Limb (tissue), 2 donors: ENCODE results near the gene LRRC49.

ENCODE experiments used
- DNase-seq, 2 donors: peaks; one replicate each; pipeline ENCODE4 v3.0.0-alpha.2; 2016; ENCODE audit errors: extremely low spot score in 2 of 2

The LRRC49 gene

DNA sequence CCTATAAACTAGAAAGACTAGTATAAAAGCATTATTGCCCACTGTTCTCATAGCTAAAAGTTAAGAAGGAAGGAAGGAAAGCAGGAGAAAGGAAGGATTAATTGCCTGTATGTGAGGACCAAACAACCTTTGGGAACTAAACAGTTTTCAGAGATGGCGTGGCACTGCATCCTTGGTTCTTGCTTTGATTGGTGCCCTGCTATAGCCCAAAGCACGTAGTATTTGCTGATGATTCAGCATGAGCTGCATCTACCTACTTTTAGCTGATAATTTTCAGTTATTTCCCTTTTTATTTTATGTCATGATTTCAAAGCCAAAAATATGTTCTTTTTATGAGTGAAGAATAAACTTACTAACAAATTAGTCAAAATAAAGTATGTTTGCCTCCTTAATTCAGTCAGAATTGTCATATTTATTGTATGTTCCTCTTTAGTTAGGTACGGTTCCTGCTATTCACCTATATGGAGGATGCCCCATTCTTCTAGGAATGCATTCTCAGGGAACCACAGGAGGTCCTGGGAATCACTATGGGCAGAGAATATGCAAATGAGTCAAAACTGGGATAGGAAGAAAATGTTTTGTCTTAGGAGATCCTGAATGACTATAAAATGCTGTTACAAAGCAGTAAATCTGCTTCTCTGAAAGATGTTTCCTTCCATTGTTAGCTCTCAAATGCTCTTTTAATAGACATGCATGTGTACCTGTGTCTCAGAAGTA lies 157.2 kb downstream of the LRRC49 start:
- no peak for DNase-seq

DNA sequence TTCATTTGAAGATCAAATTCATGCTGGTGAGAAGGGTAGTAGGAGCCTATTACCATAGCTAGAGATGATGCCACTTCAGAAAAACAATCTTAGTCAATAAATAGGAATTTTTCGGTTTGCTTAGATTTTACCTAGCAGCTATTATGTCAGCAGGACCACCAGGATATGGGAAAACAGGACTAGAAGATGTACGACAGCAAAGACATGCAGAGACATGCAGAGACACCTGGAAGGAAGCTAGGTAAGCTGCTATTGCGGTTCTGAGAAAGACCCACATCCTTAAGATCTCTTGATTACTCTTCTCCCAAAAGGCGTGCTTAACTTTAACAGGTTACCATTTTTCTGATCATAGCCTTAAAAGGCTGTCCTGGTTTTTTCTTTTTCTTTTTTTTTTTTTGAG lies 157.8 kb downstream of the LRRC49 start:
- DNase-seq: no peak

DNA sequence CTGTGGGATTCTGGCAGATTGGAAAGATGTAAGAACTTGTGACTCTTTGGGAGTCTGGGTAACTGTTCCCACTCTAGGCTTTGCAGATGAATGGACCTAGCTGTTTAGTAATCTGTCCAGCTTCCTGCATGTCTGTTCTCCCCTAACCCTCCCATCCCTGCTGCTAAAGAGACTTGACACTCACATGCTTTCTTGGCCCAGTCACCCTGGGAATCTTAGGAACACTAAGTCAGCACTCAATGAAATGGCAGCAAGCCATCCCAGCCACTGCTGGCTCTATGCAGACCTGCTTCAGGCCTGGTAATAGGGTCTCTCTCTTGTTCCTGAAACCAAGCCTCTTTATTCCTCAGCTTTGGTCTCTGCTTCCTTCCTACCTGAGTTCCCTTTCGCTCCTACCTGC lies 158.9 kb downstream of the LRRC49 start:
- DNase-seq: no peak

DNA sequence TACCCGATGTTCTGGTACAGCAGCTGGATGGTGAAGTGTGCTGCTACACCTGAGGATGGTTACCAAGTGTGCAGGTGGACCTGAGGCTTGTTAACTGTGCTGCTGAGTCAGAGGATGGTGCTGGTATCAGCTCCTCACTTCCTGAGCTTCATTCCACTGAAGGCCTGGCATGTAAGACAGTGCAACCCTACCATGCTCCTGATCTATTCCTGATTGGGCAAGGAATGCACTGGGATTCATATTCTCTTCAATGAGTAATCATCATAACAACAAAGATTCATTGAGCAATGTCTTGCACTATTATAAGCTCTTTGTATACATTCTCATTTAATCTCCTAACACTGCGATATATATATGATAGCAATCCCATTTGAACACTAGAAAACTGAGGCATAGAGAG lies 159.7 kb downstream of the LRRC49 start:
- DNase-seq: no peak

DNA sequence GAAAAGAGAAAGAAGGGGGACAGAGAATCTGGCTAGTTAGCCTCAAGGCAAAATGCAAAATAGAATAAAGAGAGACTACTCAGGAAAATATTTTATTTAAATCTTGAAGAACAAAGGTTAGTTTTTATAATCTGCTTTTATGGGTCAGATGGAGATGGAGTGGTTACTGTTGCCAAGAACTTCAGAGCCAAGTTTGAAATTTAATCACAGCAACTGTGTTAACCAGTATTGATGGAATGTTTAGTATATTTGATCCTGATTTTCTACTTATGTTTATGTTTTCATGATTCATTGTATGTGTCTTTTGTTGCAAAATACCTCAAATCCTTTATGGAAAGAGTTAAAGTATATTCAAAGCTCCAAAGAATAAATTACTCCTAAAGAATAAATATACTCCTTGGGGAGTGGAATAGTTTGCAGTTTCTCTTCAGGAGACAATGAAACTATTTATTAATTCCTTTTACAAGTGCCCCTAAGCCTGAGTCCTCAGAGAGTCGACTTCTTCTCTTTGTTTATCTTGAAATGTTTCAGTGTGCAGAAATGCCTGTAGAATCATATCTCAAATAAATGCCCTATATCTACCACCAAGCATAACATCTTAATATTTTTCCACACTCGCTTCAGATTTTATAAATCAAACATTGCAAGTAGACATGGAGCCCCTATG lies 161.8 kb downstream of the LRRC49 start:
- DNase-seq: no peak

DNA sequence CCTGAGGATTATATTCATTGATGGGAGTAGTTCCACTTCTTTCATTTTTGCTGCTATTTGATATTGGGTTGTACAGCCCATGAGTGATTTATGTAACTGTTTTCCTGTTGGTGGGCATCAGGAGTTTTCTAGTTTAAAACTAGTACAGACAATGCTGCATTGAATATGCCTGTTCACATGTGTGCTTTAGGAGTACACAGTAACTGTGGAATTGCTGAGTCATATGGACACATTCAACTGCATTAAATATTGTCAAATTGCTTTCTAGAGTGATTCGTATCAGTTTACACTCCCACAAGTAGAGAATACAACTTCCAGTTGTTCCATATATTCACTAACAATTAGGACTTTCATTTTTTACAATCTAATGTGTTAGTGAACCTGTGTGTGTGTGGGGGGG lies 162.8 kb downstream of the LRRC49 start:
- no peak for DNase-seq

DNA sequence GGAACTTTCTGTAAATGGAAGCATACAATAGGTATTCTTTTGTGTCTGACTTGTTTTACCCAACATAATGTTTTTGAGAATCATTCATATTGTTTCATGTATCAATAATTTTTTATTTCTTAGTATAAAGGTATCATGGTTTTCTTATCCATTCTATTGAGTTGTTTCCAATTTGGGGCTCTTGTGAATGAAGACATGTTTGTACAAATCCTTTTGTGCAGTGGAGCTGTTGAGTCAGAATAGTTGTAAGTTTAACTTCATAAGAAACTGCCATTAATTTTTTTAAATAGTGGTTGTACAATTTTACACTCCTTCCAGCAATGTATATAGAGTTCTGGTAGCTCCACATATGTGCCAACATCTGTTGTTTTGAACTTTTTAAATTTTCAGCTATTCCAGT lies 163.5 kb downstream of the LRRC49 start:
- no peak for DNase-seq

DNA sequence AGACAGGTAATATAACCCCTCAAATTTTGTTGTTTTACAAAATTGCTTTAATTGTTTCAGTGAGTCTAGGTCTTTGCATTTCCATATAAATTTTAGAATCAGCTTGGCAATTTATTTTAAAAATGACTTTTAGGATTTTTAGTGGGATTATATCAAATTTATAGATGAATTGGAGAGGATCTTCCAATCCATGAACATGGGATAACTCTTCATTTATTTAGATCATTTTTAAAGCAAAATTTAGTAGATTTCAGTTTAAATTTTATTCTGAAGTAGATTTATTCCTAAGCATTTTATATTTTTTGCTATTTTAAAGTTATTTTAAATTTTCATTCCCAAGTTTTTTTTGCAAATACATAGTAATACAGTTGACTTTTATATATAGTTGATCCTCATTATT lies 164.5 kb downstream of the LRRC49 start:
- no peak for DNase-seq

DNA sequence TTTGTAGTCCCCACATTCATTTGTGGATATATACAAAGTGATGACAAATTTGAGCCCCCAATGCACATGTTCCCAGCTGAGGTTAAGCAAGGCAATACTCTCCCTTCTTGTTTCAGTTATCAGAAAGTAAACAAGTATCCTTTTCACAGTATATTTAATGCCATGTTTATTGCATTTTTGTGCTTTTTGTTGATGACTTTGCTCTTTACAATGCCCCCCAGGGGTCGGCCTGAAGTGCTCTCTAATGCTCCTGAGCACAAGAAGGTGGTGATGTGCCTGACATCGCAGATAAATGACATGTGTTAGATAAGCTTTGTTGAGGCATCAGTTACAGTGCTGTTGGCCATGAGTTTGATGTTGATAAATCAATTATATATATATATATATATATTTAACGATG lies 165.0 kb downstream of the LRRC49 start:
- DNase-seq: no peak

DNA sequence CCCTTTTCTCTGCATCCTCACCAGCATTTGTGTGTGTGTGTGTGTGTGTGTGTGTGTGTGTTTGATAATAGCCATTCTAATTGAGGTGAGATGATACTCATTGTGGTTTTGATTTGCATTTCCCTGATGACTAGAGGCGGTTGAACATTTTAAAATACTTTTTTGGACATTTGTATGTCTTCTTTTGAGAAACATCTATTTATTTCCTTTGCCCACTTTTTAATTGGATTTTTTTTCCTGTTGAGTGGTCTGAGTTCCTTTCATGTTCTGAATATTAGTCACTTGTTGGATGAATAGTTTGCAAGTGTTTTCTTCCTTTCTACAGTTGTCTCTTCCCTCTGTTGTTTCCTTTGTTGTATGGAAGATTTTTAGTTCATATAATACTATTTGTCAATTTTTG lies 168.4 kb downstream of the LRRC49 start:
- DNase-seq: no peak

DNA sequence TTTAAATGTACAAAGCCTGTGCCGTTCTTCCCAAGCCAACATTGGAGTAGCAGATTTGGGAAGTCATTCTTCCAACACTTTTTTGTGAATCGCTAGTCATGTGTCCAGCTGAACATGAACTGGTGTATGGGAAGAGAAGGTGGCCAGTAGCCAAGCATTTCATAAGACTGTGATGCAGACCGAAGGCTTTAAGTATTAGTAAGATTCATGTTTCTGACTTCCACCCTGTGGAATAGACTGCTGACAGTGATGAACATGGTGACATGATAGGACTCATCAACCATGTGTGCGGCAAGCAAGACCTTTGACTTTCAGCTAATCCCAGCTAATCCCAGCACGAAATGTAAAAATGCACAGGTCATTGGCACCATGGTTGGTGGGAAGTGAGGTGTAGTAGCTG lies 174.4 kb downstream of the LRRC49 start:
- no peak for DNase-seq

DNA sequence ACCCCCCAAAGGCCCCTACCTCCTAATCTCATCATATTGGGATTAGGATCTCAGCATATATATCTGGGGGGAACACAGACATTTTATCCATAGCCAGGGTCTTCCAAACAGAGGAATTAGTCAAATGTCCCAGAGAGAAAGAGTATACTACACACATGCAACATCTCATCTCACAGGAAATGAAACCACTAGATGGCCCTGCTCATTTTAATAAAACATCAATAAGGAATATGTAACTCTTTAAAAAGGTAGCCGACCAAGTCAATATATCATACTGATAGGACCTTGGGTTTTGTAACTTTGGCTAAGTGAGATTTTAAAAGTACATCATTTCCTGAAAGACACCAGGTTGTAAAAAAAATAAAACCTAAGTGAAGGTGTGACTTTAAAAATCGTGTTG lies 177.1 kb downstream of the LRRC49 start:
- no peak for DNase-seq

DNA sequence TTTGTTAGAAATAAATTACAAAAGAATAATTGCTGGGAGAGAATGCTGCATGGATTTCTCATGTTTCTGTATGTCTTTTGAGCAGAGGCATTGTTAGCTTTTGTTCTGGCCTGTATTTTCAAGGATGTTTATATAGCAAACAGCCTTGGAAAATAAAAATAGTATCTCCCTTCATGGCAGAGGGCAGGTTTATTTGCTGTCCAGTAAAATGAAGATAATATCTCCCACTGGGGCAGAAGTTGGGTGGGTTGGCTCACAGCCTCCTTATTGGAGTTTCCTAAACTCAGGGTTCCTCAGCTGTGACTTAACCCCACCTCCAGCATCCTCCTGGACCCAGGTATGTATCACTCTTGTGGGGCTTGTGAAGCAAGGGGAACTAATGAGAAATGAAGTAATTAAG lies 178.9 kb downstream of the LRRC49 start:
- DNase-seq: no peak

DNA sequence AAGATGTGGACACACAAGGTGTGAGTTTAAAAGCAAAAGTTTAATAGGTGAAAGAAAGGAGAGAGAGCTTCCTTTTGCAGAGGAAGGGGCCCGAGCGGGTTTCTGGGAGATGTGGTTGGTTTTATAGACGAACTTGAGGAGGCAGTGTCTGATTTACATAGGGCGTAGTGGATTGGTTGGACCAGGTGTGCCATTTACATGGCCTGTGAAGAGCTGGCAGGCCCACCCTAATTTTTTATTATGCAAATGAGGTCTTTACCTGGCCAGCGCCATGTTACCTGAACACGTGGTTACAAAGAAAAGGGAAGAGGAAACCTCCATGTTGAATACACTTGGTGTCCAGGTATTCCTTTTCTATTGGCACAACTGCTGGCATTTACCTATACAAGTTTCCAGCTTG lies 179.8 kb downstream of the LRRC49 start:
- no peak for DNase-seq

DNA sequence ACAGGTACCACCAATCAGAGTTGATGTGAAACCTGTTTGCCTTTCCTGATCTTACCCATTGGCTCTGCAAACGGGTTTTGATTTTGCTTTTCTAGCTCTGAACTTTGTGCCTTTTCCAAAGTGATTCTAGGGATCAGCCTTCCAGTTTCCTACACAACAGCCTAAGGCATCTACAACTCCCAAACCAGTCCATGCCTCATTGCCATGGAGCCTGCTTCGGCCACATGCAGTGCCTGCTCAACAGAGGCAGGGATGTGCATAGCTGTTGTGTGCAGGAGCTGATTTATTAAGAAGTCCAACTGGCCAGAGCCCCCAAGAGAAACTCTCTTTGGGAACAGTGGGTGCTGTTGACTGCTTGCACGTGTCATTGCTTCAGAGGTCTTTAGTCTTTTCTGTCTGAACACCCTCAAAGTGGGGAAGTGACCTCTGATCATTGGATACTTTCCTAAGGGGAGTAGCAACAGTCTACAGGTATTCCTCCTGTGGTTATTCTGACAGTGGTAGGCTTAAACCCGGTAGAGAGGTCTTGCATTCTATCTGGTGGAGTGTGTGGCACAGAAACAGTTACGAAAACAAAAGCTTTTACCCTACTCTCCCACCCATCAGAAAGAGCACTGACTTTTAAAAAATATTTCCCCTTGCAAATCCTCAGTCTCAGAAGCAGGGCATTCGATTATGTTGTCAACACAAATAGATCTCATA lies 186.0 kb downstream of the LRRC49 start:
- DNase-seq: no peak

DNA sequence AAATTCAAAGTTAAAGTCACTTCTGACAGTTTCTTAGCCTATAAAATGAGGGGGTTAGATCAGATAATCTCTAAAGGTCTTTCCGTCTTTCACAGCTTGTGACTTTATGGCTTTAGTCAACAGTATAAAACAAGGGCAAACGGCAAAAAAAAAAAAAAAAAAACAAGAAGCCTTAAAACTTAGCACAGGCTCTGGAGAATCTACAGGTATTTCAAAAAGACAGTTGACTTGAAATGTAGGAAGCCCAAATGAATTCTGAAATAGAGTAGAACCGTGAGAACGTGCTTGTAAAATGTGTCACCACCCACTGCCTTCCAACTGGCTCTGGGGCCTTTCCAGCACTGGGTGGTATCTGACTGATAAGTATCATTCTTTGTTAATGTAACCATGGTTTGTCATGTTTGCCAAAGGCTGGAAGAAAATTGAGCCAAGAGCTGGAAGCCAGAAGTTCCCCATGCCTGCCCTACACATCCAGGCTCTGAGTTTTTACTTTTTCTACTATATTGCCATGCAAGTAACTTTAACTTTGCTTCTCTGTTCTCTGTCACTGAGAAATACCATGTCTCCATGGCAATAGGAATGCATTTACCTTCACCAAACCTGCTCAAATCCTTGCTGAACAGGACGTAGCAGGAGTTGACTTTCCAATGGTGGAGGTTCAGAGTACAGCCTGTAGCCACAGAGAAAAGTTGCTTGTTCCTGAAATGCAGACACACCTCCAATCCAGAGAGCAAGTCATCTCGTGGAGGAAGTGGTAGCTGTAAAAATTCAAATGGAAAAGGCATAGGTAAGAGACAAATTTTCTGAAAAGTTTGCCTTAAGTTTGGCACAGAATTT lies 186.8 kb downstream of the LRRC49 start:
- DNase-seq: no peak

DNA sequence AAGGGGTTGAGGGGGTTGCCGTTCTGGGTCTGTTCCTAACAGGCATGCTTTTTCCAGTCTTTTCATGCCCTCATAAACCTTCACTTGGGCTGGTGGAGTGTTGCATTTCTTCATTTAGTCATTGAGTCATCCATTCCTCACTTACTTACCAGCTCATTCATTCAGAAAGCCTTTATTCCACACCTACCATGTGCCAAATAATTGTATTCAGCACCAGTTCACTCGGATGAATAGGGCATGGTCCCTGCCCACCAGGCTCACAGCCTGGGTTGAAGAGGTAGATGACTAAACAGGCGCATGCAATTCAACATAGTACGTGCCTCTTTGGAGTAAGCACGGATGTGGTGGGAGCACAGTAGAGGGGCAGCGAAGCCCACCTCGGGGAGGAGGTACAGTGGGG lies 187.5 kb downstream of the LRRC49 start:
- DNase-seq: no peak

DNA sequence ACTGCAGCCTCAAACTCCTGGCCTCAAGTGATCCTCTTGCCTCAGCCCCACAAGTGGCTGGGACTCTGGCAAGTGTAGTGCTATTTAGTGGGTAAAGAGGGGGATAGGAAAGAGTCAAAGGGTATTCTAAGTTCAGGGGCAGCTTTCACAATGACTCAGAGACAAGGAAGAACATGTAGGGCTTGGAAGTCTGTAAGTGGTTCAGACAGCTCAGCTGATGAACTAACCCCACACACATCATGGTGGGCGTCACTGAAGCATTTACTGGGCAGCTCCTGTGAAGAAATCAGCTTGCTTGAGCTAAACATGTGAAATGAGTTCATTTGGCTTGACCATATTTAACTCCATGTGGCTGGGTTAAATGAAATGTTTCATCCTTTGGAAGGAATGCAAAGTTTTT lies 188.1 kb downstream of the LRRC49 start:
- no peak for DNase-seq

DNA sequence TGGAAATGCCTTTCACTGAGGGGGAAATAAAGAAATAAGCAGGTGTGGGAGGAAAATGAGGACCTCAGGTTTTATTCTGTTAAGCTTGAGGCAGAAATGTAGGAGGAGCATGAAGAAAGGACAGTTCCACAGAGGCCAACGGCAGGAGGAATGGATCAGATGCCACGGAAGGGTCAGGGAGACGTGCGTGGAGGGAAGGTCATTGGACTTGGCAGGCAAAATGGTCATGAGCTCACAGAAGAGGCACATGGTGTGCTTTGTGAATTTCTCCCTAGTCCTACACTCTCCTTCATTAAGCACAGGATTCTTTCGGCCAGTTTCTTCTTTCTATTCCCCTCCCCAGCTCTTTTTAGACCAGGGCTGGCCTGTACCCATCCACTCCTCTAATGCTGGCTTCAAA lies 190.2 kb downstream of the LRRC49 start:
- no peak for DNase-seq

DNA sequence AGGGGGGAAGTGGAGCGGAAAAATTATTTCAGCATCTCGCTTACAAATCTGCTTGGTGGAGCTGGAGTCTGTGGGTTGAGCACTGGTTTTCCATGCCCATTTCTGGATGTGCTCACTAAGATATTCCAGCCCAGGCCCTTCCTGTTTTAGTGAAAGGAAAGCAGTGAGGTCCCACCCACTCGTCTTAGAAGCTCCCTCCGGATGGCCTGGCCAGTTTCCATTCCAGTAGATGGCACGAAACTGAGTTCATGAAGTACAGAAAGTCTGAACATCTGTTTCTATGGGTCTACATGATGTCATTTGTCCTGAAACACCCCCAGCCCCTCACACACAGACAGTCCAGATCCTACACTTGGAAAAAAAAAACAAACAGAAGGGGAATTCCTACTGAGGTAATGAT lies 190.7 kb downstream of the LRRC49 start:
- DNase-seq: peak in 1 of 2 donors; percentile 59

DNA sequence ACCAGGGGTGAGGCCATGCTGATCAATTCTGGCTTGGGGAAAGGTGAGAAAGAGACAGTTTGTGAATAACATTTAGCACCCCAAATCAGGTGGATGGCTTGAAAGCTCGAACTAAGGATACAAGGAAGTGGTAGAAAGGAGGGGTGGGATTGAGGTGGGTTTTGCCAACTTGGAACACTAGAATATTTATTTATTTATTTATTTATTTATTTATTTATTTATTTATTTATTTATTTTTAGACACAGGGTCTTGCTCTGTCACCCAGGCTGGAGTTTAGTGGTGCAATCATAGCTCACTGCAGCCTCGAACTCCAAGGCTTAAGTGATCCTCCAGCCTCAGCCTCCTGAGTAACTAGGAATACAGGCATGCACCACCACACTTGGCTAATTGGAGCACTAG lies 191.6 kb downstream of the LRRC49 start:
- no peak for DNase-seq

DNA sequence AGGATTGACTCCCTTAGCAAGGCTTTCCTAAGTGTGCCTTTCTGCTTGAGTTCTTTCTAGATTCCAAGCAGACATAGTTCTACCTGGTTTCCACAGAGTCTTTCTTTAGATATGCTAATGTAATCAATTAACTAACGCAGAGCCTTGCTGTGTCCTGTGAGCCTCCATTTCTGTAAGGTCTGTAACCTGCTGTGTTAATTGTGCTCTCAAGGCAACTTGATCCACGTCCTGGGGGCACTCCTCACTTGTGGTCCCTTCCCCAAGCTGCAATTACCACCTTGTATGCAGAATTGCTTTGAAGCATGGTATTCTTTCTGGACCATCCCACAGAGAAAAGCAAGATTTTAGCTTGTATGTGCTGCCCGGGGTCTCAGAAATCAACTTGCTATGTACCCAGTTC lies 193.2 kb downstream of the LRRC49 start:
- no peak for DNase-seq
